HG03558 (cell line): ENCODE data around the gene LRP4.

ENCODE experiments used
- ATAC-seq: cut with Tn5 transposase; IDR thresholded peaks from one replicate; pipeline ENCODE4 v1.9.1; 2021; ENCODE audit warnings: moderate number of reproducible peaks; ENCODE audit not compliant: unreplicated experiment; ENCODE audit errors: extremely low read depth

The LRP4 gene

DNA sequence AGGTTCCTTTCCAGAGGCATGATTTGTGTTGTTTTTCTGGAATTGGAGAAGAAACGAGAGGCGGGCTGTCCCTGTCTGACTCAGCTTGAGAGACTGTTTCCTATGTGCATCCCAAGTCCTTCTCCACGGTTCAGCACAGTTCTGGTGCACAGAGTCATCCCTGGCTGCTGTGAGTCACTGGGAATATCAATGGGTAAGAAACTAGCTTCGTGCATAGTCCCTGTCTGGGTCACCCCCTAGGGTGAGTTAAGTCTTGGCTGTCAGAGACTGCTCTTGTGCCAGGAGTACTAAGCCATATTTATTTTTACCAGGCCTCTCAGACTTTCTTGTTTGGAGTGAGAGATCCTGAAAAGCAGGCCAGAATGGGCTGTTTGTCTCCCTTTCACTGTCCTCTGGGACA, 2.4 kb upstream of the LRP4 start:
- ATAC-seq = no peak

DNA sequence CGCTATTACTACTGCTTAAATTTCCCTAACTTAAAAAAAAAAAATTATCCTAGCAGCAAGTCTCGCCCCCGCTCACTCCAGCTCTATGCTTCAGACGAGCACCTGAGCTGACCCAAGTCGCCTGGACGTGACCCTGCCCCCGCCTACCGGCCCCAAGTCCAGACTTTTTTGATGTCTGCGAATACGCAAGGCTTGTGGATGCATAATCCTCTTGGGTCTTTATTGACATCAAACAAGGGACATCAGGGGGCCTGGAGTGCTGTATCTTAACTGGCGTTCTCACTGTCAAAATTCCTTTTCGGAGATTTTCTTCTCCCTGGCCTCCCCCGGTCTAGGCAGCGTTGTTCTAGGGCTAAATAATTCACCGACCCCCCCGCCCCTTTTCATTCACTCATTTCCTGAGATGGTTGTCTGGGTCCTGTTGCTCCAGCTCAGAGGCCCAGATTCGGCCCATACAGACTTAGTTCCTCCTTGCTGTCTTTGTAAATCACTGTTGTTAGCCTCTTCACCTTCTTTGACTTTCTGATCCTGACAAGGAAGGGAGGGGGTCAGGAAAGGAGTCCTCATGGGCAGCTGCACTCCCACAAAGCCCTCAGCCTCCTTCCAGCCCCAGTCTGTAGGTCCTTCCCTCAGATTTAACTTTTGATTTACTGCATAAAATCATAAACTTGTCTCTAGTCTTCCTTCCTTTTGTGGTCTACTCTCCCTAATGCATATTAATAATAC, 601 bp upstream of the LRP4 start:
- ATAC-seq = no peak

DNA sequence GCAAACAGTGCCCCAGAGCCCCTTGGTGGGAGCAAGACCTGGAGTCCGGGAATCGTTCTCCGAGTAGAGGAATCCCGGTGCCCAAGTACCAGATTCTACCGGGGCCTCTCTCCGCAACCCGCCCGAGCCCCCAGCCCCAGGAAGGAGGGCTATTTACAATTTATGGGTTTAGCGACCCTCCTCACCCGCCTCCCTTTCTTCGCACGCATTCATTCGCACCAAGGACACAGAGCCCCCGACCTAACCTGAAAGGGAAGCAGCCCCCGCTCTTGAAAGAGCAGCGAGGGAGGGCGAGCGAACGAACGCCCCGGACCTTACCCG, 628 bp downstream of the LRP4 start:
- no peak for ATAC-seq

DNA sequence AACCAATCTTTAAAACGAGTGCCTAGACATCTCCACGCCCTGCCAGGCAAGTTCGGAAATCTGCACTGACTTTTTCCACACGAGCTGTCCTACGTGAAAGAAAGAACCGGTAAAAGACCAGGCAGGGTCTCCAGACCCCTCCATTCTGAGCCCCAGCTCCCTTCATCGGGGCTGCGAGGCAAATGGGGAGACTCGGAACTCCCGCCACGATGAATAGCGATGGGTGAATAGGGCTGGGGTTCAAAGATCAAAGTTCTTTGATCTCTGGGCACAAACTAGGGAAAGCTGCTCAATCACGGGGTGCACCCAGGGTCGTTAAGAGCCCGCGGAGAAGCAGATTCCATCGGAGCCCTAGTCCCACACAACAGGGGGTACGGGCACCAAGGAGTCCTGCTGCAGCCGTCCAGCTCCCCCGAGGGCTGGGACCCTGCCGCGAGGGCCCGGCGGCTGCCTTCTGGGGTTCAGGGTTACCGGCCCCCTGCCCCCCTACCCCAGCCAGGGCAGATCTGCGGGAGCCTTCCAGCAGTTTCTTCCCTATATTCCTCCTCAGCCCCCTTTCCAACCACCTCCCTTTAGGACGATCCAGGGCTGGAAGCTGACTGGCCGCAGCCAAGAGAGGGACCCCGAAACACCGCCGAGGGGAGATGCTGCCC, 1.1 kb downstream of the LRP4 start:
- no peak for ATAC-seq

DNA sequence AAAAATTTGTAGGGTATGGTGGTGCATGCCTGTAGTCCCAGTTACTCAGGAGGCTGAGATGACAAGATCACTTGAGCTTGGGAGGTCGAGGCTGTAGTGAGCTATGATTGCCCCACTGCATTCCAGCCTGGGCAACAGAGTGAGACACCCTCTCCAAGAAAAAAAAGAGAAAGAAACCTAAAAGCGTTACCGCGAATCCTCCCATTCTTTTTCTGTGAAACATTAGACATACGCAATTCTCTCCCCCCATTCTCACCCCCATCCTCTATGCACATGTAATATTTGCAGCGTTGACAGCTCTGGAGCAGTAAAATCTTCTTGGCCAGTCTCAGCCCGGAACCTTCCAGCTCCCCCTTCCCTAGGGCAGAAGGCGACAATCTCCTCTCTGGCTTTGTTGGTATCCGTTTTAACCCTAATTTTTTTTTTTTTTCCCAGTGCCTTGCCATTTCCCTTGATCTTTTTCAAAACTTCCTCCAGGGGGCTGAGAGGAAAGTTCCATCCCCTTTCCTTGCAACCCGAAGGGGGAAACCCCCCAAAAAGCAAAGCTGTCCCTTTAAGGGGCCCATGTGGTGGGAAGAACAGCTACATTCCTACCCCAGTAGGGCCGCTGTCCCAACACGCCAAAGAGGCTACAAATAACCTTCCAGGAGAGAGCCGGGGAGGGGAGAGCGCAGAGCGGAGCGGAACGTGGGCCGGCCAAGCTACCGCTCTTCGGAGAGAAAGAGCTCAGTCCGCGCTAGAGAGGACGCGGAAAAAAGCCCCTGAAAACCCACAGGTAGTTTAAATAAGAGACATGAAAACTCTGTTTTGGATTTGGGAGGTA, 1.9 kb downstream of the LRP4 start:
- no peak for ATAC-seq

DNA sequence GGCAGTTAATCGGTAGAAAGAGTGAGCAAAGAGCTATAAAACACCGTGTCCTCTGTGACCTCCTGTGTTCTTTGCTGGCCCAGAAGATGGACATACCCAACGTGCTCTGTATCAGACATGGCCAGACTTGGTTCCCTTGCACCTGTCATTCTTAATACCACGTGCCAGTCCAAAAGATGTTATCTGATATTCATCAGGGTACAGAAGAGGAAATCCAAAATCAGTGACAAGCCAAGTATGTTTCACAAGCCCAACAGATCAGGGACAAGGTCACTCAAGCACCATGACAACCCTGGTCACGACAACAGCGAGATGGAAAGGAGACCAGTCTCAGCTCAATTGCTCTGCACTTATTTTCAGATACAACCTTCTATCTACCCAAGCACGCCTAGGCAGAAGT, 3.4 kb downstream of the LRP4 start:
- no peak for ATAC-seq

DNA sequence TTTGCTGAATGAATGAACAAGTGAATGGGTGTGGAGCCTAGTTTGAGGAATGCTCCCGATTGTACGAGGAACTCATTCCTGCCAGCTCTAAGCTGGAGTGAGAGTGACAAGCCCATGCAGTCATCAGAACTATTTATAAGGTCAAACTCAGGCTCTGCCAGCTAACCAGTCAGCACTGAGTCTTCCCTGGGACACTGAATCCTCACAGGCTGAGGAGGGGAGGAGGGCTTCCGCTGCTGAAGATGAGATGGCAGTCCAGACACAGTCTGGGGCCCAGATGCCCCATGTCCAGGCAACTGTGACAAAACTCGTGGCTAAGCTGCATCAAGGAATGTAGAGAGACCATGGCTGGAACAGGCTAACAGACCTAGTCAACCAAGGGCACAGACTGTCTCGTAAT, 4.0 kb downstream of the LRP4 start:
- no peak for ATAC-seq

DNA sequence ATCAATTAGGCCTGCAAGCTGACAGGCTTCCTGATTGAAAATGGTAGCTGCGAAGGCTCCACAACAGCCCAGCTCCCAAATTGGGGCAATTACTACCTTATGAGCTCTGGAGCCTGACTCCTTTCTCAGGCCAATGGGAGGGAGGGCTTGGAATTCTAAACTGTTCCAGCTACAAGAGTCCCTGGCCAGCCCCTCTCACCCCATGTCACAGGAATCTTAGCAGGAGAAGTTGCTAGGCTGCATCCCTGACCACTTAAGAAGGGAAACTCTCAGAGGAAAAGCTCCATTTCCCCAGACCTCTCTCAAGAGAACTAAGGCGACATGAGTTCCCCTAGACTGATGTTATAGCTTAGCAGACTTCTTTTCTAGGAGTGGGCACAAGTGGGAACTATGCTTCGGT, 4.9 kb downstream of the LRP4 start:
- no peak for ATAC-seq

DNA sequence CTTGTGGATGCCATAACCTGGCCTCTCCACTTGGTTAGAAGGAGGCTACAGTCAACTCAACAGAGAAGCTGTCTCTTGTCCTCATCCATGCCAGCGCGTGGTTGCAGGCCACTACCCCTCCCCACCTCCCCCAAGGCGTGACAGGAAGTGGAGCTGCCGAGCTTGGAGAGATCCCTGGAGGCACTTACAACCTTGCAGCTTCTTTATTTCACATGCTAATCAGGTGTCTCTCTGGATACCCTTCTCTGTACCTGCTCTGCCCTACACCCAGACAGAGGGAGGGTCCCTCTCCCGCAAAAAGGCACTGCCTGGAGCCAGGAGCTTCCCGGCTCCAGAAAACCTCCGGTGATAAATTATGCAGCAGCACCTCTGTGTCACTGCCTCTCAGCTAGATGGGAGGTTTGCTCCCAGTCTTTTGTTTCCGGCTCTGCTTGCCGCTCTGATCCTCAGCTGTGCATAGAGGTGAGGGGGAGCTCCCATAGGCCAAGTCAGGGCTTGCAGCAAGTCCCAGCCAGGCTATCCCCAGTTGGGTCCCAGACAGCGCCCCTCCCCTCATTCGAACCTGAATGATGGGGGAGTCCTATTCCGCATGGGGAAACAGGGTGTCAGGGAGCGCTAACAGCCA, 5.7 kb downstream of the LRP4 start:
- ATAC-seq = no peak

DNA sequence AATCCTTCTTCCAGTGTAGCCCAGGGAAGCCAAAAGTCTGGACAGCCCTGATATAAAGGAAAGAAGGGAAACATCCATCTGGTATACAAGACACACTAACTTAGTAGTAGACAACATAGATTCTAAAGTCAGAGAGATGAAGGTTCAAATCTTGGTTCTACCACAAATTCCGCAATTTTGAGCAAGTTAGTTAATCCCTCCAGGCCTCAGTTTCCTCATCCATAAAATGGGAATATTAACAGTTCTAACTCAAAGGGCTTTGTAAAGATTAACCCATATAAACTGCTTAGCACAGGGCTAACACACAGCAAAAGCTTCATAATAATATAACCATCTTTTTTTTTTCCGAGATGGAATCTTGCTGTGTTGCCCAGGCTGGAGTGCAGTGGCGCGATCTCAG, 10.7 kb downstream of the LRP4 start:
- ATAC-seq = no peak

DNA sequence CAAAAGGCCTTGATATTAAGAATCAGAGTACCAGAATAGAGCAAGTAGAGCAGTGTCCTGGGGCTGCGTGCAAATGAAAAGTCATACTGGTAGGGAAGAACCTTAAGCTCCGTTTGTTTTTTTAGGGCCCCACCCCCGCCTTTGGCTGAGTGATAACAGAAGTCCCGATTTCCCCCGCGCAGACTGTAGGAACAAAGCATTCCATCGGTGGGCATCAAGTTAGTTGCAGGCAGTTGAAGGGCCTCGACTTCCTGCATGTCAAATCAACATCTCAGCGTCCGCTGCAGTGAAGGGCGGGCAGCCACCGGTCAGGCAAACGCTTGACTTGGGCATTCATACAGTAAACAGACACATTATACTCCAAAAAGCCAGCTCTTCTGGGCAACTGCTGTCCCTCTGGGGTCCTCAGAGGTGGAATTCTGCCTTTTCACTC, 11.7 kb downstream of the LRP4 start:
- no peak for ATAC-seq

DNA sequence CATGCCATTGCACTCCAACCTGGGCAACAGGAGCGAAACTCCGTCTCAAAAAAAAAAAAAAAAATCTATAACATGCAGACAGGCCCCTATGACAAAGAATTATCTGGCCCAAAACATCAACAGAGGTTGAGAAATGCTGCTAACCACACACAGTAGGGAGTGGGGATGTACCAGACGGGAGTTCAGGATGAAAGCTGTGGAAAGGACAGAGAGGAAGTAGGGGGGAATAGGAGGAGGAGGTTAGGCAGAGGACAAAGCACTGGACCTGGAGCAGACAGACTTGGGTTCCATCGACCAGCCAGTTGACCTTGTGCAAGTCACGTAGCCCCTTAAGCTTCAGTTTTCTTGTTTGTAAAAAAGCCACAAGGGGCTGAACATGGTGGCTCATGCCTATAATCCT, 12.5 kb downstream of the LRP4 start:
- no peak for ATAC-seq

DNA sequence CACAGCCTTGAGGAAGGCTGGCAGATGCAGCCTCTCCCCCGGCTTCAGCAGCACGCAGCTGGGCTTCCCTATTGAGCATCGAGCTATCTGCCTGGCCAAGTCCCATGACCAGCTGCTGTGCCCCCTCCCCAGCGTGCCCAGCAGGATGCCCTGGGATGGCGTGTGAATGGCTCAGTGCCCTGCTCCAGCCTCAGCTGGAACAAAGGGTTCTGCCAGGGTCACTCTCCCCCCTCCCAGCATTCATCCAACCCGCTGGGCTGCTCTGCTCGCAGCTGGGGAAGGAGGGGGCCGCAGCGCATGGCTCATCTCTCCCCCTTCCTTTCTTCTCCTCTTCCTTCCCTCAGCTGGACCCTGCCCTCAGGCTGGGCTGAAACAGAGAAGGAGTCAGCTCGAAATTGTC, 14.5 kb downstream of the LRP4 start:
- ATAC-seq = no peak

DNA sequence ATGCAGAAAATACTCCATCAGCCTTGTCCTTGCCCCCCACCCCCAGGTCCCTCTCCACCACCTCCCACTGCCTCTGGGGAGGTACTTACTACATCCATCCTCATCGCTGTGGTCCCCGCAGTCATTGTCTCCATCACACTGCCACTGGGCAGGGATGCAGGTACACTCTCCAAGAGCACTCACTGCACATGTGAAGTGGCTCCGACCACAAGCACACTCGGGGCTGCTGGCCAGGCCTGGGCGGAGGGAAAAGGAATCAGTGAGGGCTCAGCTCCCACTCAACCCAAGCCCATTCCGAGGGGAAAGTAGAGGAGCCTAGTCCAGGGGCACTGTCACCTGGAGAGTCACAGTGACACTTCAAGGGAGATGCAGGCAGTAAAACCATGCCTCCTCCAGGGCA, 15.7 kb downstream of the LRP4 start:
- ATAC-seq = no peak

DNA sequence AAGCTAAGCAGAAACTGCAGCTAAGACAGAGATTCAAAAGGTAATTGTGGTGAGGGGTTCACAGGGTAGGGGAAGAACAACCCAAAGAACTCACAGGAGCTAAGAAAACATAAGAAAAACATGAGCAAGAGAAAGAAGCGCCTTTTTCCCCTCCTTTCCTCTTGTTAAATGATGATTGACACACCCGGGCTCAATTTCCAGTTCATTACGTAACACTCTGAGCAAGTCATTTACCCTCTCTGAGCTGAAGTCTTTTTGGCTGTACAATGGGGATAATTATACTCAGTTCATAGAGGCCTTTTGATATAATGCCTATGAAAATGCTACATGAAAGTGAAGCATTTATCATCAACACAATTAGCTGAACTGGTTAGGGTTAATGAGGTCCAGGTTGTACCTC, 17.2 kb downstream of the LRP4 start:
- ATAC-seq = no peak

DNA sequence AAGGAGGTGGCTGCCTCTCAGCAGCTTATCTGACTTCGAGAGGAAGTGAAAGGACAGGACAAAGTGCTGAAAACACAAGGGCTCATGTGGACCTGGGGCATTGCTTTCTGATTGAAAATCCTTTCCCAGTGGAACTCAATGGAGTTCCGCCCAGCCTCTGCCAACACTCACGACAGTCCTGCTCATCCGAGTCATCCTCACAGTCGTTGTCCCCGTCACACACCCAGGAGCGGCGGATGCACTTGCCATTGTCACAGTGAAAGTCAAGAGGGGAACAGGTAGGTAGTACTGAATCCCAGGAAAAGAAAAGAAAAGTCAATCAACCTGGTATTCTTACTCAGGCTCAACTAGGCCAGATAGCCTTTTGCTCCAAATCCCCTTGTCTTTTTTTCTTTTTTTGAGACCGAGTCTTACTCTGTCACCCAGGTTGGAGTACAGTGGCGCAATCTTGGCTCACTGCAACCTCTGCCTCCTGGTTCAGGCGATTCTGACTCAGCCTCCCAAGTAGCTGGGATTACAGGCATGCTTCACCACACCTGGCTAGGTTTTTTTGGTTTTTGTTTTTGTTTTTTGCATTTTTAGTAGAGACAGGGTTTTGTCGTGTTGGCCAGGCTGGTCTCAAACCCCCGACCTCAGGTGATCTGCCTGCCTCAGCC, 18.1 kb downstream of the LRP4 start:
- no peak for ATAC-seq

DNA sequence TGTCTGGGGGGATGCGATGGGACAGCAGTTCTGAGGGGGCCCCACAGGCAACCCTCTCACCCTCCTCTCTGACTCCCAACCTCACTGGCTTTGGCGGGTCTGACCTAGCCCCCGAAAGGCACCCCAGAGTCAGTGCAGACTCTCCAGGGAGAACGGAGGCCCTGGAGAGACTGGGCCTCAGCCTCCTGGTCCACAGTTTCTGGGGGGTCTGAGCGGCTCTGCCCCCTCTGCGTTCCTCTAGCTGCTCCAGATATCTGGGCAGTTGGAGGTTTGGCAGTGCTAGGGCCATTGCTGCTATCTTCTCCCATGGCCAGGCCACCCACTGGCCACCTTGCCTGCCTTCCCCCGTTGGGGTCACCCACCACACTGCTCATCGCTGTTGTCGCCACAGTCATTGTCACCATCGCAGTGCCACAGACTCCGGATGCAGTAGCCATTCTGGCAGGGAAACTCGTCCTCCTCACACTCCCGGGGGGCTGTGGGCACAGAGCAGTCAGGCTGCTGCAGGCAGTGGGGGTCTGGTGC, 18.8 kb downstream of the LRP4 start:
- no peak for ATAC-seq

DNA sequence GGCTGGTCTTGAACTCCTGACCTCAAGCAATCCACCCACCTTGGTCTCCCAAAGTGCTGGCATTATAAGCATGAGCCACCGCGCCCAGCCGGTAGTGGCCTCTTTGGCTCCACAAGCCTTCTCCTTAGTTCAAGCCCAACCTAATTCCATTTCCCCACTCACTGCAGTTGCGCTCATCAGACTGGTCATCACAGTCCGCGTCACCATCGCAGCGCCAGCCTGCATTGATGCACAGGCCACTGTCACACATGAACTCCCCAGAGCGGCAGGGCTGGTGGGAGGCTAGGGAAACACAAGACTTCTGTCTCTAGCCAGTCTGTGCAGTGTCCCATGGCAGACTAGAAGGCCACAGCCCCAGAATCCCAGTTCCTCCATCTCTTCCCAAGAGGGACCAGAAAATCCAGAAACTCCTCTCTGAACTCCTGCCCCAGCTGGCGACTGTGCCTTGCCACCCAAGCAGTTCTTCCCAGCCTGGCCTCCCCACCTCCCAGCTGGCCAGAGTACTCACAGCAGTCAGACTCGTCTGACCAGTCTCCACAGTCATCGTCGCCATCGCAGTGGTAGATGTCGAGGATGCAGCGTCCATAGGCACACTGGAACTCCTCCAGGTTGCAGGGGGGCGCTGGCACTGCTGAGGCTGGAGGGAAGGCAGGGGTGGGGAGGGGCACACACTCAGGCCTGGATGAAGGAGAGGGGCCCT, 19.8 kb downstream of the LRP4 start:
- no peak for ATAC-seq

DNA sequence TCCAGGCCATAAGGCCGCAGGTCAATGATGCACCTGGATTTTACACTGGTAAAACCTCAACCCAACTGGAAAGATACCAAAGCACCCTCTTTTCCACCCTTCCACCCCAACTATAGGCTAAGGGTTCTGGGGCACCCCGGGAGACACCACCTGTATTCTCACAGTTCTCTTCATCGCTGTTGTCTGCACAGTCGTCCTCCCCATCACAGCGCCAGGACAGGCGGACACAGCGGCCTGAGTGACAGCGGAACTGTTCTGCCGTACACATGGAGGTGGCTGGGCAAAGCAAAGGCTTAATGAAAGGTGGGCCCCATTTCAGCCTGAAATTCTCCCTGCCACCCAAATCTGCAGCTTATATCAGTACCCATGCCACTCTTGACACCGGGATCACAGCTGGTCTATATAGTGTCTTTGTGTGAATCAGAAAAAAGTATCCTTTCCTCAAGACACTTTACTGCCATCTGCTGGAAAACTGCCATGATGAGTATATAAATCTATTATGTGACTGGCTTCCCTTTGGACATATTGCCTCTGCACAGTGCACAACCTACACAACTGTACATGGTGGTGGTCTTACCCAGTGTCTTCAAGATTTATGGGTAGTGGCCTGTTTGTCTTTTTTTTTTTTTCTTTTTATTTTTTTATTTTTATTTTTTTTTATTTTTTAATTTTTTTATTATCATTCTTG, 21.5 kb downstream of the LRP4 start:
- ATAC-seq = no peak
